Measurements from ENCODE around the gene GDPGP1. TPM values are rescaled to one million over a fixed set of nuclear protein-coding genes. Genes with fewer than 3 reads are reported as not detected.

Gene GDPGP1
- total and polyA plus RNA-seq, 4 donors = 2.5 to 8.6 (median 5.1) TPM

GRCh38 chr15:90213818-90214204 is 20.2 kb upstream of the GDPGP1 start:
- TF ChIP-seq HNF4A (conservative IDR thresholded peaks at IDR 0.05) = no peak
- no peak for TF ChIP-seq SP1 (IDR thresholded peaks at IDR 0.05)
- TF ChIP-seq ZBTB33 (IDR thresholded peaks at IDR 0.05) = no peak
- TF ChIP-seq YY1 (IDR thresholded peaks at IDR 0.05) = no peak
- TF ChIP-seq FOXA2 (IDR thresholded peaks at IDR 0.05) = no peak
- no peak for TF ChIP-seq REST (IDR thresholded peaks at IDR 0.05)
- TF ChIP-seq HNF4G (IDR thresholded peaks at IDR 0.05) = no peak
- TF ChIP-seq CTCF (IDR thresholded peaks at IDR 0.05; ENCODE audit: low read depth, low read length, missing input control) = no peak
- TF ChIP-seq NR2F2 (IDR thresholded peaks at IDR 0.05) = no peak
- Histone ChIP-seq H3K4me1 (ENCODE audit: control insufficient read depth in 4 of 4, insufficient read depth in 4 of 4, low read length in 3 of 4) (peaks cover 3 to 40% (median 31%) of the 10 kb centered on the region in 4 donors), H3K9me3 (ENCODE audit: control insufficient read depth in 4 of 4, low read length in 3 of 4) (no peaks in the 10 kb centered on the region), H3K27me3 (ENCODE audit: control insufficient read depth in 4 of 4, insufficient read depth in 4 of 4, low read length in 3 of 4) (no peaks in the 10 kb centered on the region), H3K27ac (ENCODE audit: low read depth in 1 of 2, low read length in 2 of 2) (peak overlapping the region; percentile 10 to 51), H3K4me3 (ENCODE audit: low read depth in 1 of 3, low read length in 3 of 3) (no peak overlapping the region), H3K9ac (ENCODE audit: low read depth in 1 of 2, low read length in 2 of 2) (peak overlapping the region in 1 of 2 donors; percentile 2), H3K36me3 (ENCODE audit: control insufficient read depth in 4 of 4, insufficient read depth in 3 of 4, low read depth in 1 of 4, low read length in 3 of 4) (peaks cover 0 to 13% (median 8%) of the 10 kb centered on the region in 4 donors)
- no peak for DNase-seq (ENCODE audit: low spot score)
- 81% methylated on average over 11 of the region's 11 CpGs for WGBS

- WGBS = 83% methylated on average over 8 of the region's 8 CpGs
- Histone ChIP-seq H3K9ac (ENCODE audit: low read depth in 1 of 2, low read length in 2 of 2) (no peak overlapping the region), H3K9me3 (ENCODE audit: control insufficient read depth in 4 of 4, low read length in 3 of 4) (no peaks in the 10 kb centered on the region), H3K27ac (ENCODE audit: low read depth in 1 of 2, low read length in 2 of 2) (no peak overlapping the region), H3K27me3 (ENCODE audit: control insufficient read depth in 4 of 4, insufficient read depth in 4 of 4, low read length in 3 of 4) (no peaks in the 10 kb centered on the region), H3K4me1 (ENCODE audit: control insufficient read depth in 4 of 4, insufficient read depth in 4 of 4, low read length in 3 of 4) (peaks cover 3 to 43% (median 31%) of the 10 kb centered on the region in 4 donors), H3K4me3 (ENCODE audit: low read depth in 1 of 3, low read length in 3 of 3) (no peak overlapping the region), H3K36me3 (ENCODE audit: control insufficient read depth in 4 of 4, insufficient read depth in 3 of 4, low read depth in 1 of 4, low read length in 3 of 4) (peaks cover 0 to 13% (median 8%) of the 10 kb centered on the region in 4 donors)
- TF ChIP-seq REST (IDR thresholded peaks at IDR 0.05) (no peak), CTCF (IDR thresholded peaks at IDR 0.05; ENCODE audit: low read depth, low read length, missing input control) (peak; percentile 22), RAD21 (IDR thresholded peaks at IDR 0.05) (peak in 1 of 2 donors; percentile 66), SP1 (IDR thresholded peaks at IDR 0.05) (no peak)
- DNase-seq (ENCODE audit: low spot score) = no peak
These were observed 19.3 kb upstream of the GDPGP1 start for GRCh38 chr15:90214553-90215196.
